SKM-1 treated with dmso at 0.1 percent for 144 hours (cell line): Measurements from ENCODE around the gene ILKAP.

Experiments
- DNase-seq: peaks from one replicate; lab custom pipeline; 2025; ENCODE audit not compliant: unreplicated experiment; lab: John Stamatoyannopoulos, UW

The ILKAP gene

DNA sequence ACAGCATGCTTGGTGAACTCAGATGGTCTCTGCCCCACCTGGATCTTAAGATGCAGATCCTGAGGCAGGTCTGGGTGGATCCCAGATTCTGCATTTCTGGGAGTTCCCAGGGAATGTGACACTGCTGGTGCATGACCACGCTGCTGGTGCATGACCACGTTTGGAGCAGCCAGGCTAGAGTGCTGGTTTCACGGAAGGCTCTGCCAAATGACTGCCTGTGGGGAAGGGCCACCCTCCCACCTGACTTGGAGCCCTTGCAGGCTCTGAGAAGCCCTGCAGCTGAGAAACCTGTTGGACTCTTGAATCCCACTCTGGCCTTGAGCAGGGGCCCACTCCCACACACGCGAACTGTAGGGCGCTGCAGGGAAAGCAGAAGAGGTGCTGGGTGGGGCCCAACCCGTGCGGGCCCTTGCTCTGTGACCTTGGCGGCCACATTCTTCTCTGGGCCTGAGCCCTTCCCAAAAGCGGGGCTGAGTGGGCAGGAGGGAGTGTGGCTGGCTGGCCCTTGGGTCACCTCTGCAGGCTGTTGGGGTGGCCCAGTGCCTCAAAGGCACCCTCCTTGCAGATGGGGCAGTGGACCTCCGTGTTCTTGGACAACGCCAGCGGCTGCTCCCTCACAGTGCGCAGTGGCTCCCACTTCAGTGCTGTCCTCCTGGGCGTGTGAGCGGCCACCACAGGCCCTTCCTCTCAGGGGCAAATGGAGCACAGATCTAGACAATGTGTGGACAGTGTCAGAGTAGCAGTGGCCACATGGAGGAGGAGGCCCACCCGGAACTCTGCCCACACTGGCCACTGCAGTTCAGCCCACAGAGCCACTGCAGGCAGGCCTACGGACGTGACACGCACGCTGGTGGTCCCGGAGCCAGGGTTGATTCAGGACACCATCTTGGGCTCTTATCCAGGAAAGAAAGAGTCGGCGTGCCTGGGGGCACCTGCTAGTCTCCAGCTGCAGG lies 36.8 kb downstream of the ILKAP start:
- DNase-seq, result no peak

DNA sequence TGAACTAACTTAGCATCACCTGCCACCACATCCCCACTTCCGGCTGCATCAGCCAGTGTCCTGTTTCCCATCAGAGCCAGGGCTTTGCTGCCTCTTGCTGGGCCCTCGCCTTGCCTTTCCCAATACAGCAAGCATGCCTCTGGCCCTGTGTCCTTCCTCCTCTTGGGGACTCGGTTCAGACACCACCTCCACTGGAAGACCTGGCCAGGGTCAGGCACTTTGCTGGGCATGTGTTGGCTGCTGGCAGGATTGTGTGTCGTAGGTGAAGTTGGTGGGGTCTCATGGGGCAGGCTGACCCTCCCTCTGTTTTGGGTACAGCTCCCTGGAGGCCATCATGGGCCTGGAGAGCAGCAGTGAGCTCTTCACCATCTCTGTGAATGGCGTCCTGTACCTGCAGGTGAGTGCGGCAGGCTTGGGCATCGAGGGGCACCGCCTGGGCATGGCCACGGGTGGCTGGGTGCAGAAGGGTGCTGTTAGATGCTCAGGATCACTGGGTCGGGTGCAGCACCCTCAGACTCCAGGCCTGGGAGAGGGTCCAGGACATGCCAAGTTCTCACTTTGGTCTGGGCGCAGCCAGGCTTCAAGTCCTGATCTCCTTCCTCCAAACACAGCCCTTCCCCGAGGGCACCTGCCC lies 38.1 kb downstream of the ILKAP start:
- no peak for DNase-seq

DNA sequence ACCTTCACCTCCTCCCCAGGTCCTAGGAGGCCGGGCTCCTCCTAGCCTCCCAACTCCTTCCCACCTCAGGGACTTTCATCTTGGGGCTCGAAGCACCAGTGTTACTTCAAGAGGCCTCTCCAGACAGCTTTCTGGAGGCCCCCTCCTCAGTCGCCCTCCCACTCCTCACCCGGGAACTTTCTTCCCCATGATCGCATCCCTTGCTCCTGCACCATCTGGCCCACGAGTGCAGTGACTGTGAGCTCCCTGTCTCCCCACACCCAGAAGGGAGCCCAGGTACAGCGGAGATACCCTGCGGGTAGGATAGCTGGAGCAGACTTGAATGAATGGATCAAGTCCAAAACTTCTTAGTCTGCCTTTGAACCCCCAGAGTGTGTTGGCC lies 38.6 kb downstream of the ILKAP start:
- DNase-seq, result no peak

DNA sequence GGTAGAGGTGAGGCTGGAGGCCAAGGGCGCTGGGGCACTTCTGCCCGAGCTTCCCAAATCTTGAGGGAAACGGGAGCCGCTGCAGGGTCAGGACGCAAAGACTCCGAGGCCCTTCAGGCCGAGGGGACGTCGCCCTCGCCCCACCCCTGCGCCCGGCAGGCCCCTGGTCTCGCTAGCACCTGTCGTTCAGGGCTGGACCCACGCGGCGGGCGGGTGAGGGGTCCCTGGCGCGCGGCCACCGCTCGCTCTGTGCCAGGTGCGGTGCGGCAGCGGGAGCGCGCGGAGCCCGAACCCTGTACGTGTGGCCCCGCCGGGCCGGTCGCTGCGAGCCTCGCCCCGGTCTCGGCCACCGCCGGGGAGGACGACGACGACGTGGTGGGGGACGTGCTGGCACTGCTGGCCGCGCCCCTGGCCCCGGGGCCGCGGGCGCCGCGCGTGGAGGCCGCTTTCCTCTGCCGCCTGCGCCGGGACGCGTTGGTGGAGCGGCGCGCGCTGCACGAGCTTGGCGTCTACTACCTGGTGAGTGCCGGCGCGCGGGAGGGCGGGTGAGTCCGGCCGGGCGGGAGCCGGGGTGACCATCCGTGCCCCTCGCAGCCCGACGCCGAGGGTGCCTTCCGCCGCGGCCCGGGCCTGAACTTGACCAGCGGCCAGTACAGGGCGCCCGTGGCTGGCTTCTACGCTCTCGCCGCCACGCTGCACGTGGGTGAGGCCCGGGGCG lies 39.9 kb downstream of the ILKAP start:
- DNase-seq, result no peak

DNA sequence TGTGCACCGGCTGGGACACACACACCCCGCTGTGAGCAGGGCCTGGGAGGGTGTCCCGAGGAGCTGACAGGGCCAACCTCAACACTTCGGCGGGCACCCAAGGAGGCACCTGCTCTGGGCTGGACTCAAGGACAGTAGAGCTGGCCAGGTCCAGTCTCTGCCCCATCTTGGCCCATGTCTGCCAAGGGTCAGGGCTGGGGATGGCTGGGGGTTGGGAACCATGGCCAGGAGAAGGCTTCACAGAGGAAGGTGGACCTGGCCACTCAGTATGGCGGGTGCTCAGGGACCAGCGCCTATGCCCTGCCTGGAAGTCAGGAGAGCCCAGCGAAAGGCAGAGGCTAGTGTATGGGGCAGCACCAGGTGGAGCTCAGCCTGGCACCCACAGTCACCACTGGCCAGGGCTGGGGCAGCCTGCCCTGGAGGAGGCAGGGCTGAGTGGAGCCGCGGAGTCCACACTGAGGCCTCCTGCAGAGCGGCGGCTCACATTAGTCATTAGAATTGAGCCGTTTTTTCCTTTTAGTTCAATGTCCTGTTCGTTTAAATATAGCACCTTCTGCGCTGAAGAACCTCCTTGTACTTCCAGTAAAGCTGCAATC lies 40.6 kb downstream of the ILKAP start:
- no peak for DNase-seq

DNA sequence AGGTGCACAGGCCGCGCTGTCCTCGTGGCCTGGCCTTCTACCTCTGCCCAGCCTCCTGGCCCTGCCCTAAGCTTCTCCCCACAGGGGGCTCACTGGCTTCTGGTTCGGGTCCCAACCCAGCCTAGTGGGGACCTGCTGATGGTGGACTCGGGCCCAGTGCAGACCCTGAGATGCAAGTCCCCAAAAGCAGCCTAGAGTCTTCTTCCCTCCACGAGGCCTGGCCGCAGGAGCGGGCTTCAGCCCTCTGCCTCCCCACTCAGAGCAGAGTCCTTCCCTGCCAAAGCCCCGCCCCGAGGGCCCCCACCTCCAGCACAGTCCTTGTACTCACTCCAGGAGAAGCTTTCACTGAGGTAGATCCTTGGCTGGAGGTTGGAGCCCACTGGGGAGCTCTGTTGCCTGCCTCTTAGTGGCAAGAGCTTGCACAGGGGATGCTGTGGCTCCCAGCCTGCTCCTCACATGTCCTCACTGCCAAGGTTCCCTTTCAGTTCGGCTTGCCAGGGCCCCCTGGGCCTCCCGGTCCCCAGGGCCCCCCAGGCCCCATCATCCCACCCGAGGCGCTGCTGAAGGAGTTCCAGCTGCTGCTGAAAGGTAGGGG lies 41.1 kb downstream of the ILKAP start:
- no peak for DNase-seq

DNA sequence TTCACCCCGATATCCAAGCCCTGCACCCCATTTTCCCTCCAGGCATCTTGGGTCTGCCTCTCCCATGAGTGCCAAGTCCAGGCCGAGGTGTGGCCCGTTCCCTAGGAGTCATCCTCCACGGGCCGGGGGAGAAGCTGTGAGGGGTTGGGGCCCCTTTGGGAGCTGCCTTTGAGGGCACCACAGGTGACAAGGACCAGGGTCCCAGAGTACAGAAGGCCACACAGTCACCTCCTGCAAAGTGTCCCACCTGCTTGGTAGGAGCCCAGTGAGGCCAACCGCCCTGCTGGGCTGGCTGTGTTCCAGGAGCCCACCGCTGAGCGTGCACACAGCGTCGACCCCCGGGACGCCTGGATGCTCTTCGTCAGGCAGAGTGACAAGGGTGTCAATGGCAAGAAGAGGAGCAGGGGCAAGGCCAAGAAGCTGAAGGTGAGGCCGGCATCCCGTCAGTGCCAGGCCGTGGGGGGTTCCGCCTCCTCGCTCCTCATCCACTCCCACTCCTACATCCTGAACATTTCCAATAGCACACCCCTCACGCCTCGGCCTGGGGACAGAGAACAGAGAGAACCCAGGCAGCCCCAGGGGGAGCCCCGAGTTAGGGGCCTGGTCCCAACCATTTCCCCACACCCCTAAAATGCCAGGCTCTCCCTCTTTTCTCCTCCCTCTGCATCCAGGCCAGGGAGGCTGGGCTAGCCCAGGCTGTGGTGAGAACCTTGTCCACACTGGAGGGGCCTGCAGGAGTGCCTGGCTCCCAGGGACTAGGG lies 42.0 kb downstream of the ILKAP start:
- no peak for DNase-seq

DNA sequence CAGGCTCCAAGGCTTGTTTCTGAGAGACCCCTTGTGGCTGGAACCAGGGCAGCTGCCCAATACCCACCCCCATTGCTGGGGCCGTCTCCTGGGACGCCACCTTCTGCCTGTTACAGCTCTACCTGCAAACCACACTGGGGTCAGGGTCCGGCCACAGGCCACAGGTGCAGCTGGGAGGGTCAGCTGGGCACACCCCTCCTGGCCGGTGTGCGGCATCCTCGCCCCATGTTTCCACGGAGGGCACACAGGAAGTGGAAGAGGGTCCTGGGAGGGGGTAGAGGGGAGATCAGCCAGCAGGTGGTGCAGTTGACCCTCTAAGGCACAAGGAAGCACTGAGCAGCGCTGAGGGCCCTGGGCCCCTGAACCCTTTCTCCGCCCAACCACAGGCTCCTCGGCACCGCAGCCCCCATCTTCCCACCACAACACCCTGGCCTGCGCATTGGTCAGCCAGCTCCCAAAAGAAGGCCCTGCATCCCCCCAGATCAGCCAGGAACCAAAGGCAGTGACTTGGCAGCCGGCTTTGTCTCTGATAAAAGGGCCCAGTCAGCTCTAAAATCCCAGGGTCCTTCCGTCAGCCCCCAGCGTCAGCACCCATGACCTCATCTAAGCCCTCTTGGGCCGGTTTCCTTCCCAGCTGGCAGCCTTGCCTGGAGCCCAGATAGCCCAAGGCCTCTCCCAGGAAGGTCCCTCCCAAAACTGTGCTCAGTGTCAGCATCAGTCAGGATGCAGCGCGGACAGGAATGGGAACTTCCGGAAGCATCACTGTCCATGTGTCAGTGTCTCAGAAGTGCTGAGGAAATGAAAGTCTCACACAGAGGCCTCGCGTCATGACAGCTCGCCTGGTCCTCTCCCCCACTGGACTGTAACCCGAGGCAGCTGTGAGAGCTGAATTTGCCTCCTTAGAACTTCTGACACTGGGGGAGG lies 43.0 kb downstream of the ILKAP start:
- no peak for DNase-seq

DNA sequence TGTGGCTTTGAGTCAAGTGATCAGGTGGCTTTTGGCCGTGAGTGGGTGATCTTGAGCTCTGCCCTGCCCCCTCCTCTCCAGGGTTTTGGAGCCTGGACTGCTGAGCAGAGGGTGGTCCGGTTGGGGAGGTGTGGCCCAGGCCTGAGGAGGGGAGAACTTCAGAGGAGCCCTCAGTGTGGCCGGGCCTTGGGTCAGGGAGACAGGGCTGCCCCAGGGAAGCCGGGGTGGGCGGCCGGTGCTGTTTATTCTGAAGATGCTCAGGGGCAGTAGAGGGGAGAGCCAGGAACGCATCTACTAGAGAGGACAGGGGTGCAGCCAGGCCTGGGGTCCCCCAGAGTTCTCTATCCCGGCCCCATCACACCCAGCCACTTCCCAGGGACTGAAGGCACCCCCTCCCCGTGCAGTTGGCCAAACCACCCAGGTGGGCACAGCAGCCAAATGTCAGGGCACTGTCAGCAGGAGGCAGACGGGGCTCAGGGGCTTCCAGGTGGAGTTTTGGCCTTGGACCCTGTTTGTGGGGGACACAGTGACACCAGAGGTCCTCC lies 43.8 kb downstream of the ILKAP start:
- no peak for DNase-seq

DNA sequence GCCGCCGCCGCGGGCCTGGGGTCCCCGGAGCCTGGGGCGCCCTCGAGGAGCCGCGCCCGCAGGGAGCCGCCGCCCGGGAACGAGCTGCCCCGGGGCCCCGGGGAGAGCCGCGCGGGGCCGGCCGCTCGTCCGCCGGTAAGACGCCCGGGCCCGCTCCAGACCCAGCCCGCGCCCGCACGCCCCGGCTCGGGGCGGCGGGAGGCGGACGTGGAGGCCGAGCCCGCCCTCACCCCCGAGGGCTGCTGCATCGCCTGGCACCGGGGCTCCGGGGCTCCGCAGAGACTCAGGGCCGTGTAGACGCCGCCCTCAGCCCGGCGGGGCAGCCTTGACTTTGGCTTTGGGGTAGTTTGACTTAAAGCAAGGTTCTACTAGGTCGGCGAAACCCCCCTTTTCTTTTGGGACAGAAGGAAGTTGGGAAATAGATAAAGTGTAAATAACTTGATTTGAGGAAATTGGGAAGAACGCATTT lies 44.4 kb downstream of the ILKAP start:
- DNase-seq, result no peak

DNA sequence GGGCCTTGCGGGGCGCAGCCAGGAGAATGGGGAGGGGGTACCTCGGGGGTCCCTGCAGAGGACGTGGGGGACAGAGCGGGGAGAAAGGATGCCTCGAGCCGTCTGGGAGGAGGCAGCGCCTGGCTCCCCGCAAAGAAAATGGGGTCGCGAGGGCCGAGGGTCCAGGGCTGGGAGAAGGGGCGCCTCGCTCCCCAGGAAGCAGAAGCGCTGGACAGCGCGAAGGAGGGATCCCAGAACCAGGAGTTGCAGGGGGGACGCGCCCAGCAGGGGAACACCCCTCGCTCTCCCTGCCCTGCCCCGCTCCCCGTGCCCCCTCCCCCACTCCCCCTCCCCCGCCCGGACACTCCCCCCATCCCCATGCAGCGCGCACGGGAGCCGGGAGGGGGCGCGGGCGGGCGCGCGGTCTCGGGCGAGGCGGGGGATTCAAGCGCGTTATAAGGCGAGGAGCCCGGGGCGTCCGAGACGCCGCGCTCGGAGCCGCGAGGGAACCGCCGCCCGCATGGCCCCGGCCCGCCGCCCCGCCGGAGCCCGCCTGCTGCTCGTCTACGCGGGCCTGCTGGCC lies 44.9 kb downstream of the ILKAP start, which contains the start of gene ERFE:
Gene ERFE, plus strand, starts transcription at position 462 of the 562 bp plus-strand sequence. Its CDS starts 38 bp downstream, at position 500.
- DNase-seq, result peak; percentile 27

DNA sequence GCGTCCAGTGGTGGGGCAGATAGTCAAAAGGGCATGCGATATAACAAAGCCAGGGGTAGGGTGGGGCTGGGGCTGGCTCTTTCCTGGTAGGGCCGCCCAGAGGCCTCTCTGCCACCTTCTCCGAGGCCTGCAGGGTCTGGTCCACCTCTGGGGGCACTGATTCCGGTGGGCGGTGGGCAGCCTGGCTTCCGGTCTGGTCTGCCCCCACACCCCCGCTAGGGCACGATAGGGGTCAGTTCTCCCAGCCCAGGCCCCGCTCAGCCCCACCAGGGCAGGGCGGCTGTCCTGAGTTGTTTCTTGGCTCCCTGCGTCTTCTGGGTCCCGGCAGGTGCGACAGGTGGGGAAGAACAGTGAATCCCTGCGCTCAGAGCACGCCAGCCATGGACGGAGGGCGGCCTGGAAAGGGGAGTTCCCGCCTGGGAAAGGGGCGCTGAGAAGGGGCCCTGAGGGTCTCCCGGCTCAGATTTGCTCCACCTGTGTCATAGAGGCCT lies 45.4 kb downstream of the ILKAP start:
- no peak for DNase-seq

DNA sequence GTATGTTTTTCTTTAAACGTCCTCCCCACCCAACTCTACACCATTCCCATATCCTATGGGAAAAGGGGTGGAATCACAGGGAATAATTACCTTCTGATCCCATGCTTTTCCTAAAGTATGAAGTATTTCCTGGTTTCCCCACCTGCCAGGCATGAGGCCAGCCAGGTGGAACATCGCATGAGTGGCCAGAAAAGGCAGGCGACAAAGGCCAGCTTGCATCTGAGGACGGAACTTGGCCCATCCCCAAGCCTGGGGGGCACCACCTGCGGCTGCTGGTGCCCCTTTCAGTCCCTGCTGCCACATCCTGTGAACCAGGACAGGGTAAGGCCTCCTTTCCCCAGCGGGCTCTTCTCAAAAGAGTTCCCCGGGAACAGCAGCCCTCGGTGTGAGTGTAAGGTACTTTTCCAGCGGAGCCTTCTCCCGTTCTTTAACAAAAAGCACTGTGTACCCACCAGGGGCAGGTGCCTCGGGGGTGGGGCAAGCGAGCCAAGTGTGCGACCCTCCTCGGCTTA lies 45.9 kb downstream of the ILKAP start:
- no peak for DNase-seq

DNA sequence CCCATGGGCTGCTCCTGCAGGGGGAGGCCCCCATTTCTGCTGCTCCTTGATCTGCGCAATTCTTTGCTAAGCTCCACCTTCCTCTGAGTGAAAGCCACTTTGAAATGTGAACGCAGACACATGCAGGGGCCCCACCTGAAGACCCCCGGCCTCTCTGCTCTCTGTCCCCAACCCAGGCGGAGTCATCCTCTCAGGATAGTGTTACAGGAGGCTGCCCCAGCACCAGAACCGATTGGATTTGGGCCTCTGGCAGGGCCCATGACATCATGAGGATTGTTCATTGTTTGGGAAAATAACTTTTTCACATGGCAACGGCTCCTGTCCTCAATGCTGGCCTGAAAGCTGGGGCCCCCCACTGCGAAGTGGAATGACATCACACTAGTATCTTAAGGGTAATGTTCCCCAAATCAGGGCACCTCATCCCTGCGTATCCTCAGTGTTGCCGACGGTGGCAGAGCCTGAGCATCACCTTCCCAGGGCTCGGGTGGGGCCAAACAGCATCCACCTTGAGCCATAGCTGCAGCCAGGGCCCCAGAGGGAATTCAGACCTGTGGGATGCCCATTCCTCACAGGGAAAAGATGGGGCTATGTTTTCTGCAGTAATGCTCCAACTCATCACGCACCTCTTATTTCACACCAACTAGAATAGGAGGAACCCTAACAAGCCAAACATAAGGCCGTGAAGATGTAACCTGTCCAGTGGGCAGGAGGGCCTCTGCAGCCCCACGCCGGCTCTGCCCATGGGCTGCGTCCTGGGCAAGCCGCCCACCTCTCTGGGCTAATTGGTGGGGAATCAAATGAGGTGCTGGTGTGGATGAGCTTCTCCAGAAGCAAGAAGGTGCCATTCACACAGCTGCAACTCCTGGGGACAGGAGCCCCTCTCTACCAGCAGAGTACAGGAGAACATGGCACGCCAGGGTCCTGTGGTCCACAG lies 47.5 kb downstream of the ILKAP start:
- no peak for DNase-seq

DNA sequence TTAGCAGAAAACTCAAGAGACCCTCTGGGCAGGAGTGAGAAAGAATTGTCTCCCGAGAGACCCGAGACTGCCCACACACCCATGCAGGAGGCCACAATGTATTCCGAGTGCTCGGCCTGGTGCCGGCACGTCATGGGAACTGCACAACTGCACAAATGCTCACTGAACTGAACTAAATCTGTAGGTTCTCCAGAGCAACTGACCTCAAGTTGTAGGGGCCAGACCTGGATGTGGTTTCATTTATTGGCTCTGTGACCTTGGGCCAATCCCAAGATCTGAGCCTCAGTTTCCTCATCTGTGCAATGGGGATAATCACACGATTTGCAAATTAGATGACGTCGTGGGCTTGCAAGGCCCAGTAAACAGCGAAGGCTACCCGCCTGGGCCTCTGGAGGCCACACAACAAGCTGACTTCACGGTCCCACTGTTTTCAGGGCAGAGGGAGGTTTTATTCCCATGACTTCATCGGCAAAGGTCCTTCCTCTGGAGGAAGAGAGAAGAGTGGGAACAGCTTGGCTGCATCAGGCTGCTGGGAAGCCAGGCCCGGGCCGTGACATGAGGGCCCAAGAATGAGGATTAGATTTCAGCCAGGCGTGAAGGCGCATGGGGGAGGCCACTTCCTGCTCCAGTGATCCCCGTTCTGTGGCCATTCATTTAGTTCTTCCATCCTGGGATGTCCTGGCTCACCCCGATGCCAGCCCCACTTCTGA lies 48.3 kb downstream of the ILKAP start:
- no peak for DNase-seq

DNA sequence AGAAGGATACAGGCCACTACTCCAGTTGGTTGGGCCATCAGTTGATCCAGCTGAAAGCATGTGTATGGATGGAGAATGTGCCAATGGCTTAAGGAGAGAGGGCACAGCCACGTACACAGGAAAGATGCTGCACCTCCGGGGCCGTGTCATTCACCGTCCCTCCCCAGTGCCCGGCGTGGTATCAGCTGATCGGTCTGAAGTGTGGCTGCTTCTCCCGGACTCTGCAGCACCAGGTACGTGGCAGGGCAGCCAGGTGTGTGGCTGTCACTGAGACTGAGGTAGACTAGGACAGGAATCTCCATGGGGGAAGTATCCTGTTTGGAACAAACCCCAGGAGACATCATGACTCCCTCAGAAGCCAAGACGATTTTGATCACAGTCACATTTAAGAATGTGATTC lies 48.9 kb downstream of the ILKAP start:
- no peak for DNase-seq
